Mammary microvascular endothelial cell (primary cell): Measurements from ENCODE around the gene CDC40. TPM values are rescaled to one million over a fixed set of nuclear protein-coding genes. Genes with fewer than 3 reads are reported as not detected.

Experiments
- total RNA-seq: library from RNA; depleted of rRNA; stranded (reverse); fragments of >200 nt; gene quantifications from 2 replicates; pipeline ENCODE4 v1.2.3, GENCODE V29; 2015

CDC40 gene
- 14.3 and 16.9 TPM in 2 replicates for total RNA-seq

GRCh38 chr6:110180228-110181008 is at the start of gene CDC40:
Gene CDC40 (plus strand): TSS chr6:110180427. CDS start chr6:110180445, 18 bp downstream.

DNA sequence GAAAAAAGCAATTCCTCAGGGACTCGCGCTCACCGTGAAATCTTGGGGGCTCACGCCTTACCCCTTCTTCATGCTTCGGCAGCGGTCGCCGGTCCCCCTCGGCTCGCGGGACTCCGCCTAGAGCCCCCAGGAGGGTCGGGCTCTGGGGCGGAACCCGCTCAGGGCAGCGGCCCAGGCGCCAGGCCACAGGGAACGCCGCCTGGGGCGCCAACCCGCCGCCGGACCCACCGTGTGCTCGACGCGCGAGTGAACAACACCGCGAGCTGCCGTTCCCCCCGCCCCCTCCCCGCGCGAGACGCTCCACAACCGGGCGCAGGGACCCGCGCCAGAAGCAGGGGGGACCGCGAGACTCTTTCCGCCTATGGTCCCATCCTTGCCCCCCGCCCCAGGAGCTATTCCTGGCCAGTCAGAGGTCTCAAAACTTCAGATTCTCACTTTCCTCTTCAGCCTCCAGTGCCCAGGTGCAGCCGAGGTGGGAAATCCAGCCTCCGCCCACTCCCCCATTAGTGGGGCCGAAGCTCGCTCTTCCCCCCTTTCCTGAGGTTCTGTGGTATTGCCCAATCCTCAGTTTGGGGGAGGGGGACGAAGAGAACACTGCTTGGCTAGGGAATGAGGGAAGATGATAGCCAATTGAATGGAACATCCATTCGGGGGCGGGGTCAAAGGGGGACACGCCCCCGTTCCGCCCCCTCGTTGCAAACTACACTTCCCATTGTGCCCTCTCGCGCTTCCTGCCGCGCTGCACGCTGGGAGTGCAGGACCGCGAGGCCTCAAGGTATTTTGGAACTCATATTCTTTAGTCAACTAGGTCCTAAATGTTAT is 610 bp upstream of the CDC40 start, which contains the start of gene WASF1:
WASF1 (minus strand) TSS at position 265 of the 822 bp plus-strand sequence. CDS start 52,069 bp downstream, outside the sequence.

Other genes starting within 250 kb of the CDC40 start
- not detected in 2 replicates for gene GPR6, start 202.1 kb upstream of the CDC40 start, total RNA-seq
- 5.6 and 7.0 TPM in 2 replicates for gene WASF1, start 757 bp upstream of the CDC40 start, total RNA-seq
- not detected in 2 replicates for gene METTL24, start 177.9 kb downstream of the CDC40 start, total RNA-seq
- 0.67 and 0.84 TPM in 2 replicates for gene DDO, start 235.1 kb downstream of the CDC40 start, total RNA-seq